Right lobe of liver (tissue), 4 donors: ENCODE results near the gene MTG1.

ENCODE experiments used
- POLR2A ChIP-seq: fragments of 450-650 bp; IDR thresholded peaks from one replicate; pipeline ENCODE4 v1.6.1; 2017; ENCODE audit warnings: antibody characterized with exemption, mild to moderate bottlenecking
- TF ChIP-seq, protein P1 (sequence below), 4 donors: fragments of 200-600 bp in 3 of 4; fragments of 450-650 bp in 1 of 4; IDR thresholded peaks; one replicate each; pipeline versions ENCODE4 v1.5.1 to v1.8.0; 2016 to 2022; ENCODE audit warnings: antibody characterized with exemption in 4 of 4, mild to moderate bottlenecking in 2 of 4
- donor health status: DM: no; HTN: no; CAD: no.
- donor health status: DM: no; HTN: no; CAD: no.
- donor health status: DM: no; HTN: yes; CAD: no.

DNA sequence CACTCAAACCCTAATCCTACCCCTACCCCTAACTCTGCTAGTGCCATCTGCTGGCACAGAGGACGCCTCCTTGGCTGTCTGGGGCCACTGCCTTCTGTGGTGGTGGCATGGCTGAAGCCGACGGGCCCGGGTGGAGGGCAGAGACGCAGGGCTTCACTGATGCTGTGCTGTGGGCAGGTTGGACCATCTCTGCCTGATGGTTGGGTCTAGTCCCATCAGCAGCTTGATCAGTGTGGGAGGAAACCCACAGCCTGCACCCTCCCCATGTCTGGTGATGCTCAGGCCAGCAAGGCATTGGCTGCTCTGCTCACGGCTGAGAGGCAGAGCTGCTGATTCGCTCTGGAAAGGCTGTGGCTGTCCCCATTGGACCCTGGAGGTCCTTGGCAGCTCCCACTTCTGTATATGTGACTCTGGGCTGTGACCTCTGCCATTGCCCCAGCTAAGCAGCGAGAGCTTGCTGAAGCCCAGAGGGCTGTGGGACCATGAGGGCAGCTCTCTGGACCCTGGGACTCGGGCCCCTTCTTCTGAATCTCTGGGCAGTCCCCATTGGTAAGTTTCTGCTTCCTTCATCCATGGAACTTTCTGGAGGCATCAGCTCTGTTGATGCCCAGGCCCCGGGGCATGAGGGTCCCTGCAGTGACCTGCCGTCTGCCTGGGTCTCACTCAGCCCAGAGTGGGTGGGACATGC is 59.7 kb downstream of the MTG1 start, which contains the start of gene SCART1:
- no peak for TF ChIP-seq POLR2A
- TF ChIP-seq, protein P1, sequence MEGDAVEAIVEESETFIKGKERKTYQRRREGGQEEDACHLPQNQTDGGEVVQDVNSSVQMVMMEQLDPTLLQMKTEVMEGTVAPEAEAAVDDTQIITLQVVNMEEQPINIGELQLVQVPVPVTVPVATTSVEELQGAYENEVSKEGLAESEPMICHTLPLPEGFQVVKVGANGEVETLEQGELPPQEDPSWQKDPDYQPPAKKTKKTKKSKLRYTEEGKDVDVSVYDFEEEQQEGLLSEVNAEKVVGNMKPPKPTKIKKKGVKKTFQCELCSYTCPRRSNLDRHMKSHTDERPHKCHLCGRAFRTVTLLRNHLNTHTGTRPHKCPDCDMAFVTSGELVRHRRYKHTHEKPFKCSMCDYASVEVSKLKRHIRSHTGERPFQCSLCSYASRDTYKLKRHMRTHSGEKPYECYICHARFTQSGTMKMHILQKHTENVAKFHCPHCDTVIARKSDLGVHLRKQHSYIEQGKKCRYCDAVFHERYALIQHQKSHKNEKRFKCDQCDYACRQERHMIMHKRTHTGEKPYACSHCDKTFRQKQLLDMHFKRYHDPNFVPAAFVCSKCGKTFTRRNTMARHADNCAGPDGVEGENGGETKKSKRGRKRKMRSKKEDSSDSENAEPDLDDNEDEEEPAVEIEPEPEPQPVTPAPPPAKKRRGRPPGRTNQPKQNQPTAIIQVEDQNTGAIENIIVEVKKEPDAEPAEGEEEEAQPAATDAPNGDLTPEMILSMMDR (IDR thresholded peaks at IDR 0.05): no peak
